CD4-positive, alpha-beta T cell (primary cell): Measurements from ENCODE around the gene UGGT2. TPM values are rescaled to one million over a fixed set of nuclear protein-coding genes. Genes with fewer than 3 reads are reported as not detected.

Experiments
- ATAC-seq: fragments of 200-7000 bp; cut with Tn5 transposase; one replicate; pipeline ENCODE4 v1.10.0; 2022; ENCODE audit warnings: mild to moderate bottlenecking; ENCODE audit not compliant: poor library complexity
- CTCF ChIA-PET: fragments of 350-600 bp; sonication (Branson Sonifier 250); formaldehyde crosslinking; loops from one replicate; lab custom pipeline; 2021; ENCODE audit warnings: antibody characterized with exemption, inconsistent platforms; lab: Charles Lee
- POLR2A ChIA-PET: fragments of 350-600 bp; sonication (Branson Sonifier 250); formaldehyde crosslinking; loops from one replicate; lab custom pipeline; 2021; ENCODE audit warnings: antibody characterized with exemption, inconsistent platforms; lab: Charles Lee
- DNase-seq, 14 experiments: peaks; one replicate each; pipeline ENCODE4 v3.0.0-alpha.2; 2013 to 2020; ENCODE audit warnings: mixed read lengths in 2 of 14
- H3K27ac ChIP-seq, 2 donors: one replicate each; pipeline versions ENCODE4 v1.5.1 to v1.7.0; 2013; ENCODE audit warnings: low read length in 2 of 2, low read depth in 1 of 2, mild to moderate bottlenecking in 1 of 2
- H3K27me3 ChIP-seq, 2 experiments: 1 replicate in 1 of 2; 2 replicates in 1 of 2; pipeline versions ENCODE4 v1.6.1 to v1.7.0; 2013; ENCODE audit warnings: low read length in 2 of 2, control low read depth in 1 of 2, mild to moderate bottlenecking in 1 of 2, moderate library complexity in 1 of 2; ENCODE audit not compliant: insufficient read depth in 2 of 2, control insufficient read depth in 1 of 2
- H3K36me3 ChIP-seq: one replicate; pipeline ENCODE4 v1.6.1; 2013; ENCODE audit warnings: low read length, control low read depth; ENCODE audit not compliant: insufficient read depth
- H3K4me1 ChIP-seq: one replicate; pipeline ENCODE4 v1.6.1; 2013; ENCODE audit warnings: low read length, control low read depth; ENCODE audit not compliant: insufficient read depth
- H3K4me3 ChIP-seq: one replicate; pipeline ENCODE4 v1.5.1; 2013; ENCODE audit warnings: mild to moderate bottlenecking, low read length, moderate library complexity
- H3K9me3 ChIP-seq, 2 experiments: 1 replicate in 1 of 2; 2 replicates in 1 of 2; pipeline versions ENCODE4 v1.6.1 to v1.7.0; 2013; ENCODE audit warnings: low read length in 2 of 2, mild to moderate bottlenecking in 2 of 2, control low read depth in 1 of 2, moderate library complexity in 1 of 2; ENCODE audit not compliant: control insufficient read depth in 1 of 2, insufficient read depth in 1 of 2
- H3K27ac Mint-ChIP-seq: one replicate; pipeline ENCODE4 v1.8.0; 2020; ENCODE audit warnings: mixed read lengths
- H3K27me3 Mint-ChIP-seq: one replicate; pipeline ENCODE4 v1.8.0; 2021; ENCODE audit warnings: mixed read lengths
- H3K36me3 Mint-ChIP-seq: one replicate; pipeline ENCODE4 v1.8.0; 2021; ENCODE audit warnings: low read depth, mixed read lengths
- H3K4me1 Mint-ChIP-seq: one replicate; pipeline ENCODE4 v1.8.0; 2021; ENCODE audit warnings: low read depth, mixed read lengths
- H3K4me3 Mint-ChIP-seq: one replicate; pipeline ENCODE4 v1.8.0; 2020; ENCODE audit warnings: mild to moderate bottlenecking, mixed read lengths
- H3K9me3 Mint-ChIP-seq: one replicate; pipeline ENCODE4 v1.8.0; 2020; ENCODE audit warnings: mixed read lengths
- CTCF ChIP-seq: fragments of 200-600 bp; IDR thresholded peaks from one replicate; pipeline ENCODE4 v1.8.0; 2022; ENCODE audit warnings: antibody characterized with exemption, mild to moderate bottlenecking
- intact Hi-C, 2 experiments: fragments of 100-400 bp; cut with DNase I in 1 of 2; cut with micrococcal nuclease in 1 of 2; formaldehyde crosslinking; loops; one replicate each; pipeline versions ENCODE4 v1.15.1 to v1.9.0; 2023 to 2025; cut with DNase I, micrococcal nuclease
- total RNA-seq, 174 experiments: library from RNA in 2 of 174; stranded (reverse) in 2 of 174; gene quantifications; one replicate each; pipeline ENCODE4 v1.2.3 and lab custom pipeline; 2021 to 2026

Gene UGGT2
- total RNA-seq, 2 experiments from 2014 or later = 0.38 TPM; not detected in 1

GRCh38 chr13:96091164-96092117, 38.2 kb upstream of the UGGT2 start:
- H3K36me3 ChIP-seq = no peaks in the 10 kb centered on the region
- Mint-ChIP-seq H3K27me3 (peaks cover 69% of the 10 kb centered on the region), H3K9me3 (no peaks in the 10 kb centered on the region), H3K4me3 (no peak overlapping the region), H3K36me3 (no peaks in the 10 kb centered on the region), H3K27ac (no peak overlapping the region), H3K4me1 (peaks cover 5% of the 10 kb centered on the region)
- no peaks in the 10 kb centered on the region for H3K4me1 ChIP-seq
- intact Hi-C loops = no loop called here
- no peak for TF ChIP-seq CTCF
- ChIA-PET CTCF (no interaction called here), POLR2A (no interaction called here)
- H3K27me3 ChIP-seq = peaks cover 23 to 62% of the 10 kb centered on the region in 2 experiments
- ATAC-seq (no peak), DNase-seq (no peak)
- H3K4me3 ChIP-seq = no peak overlapping the region
- H3K9me3 ChIP-seq = peaks cover 0 to 4% of the 10 kb centered on the region in 2 experiments
- no peak overlapping the region for H3K27ac ChIP-seq

GRCh38 chr13:96090240-96091101, 37.3 kb upstream of the UGGT2 start:
- no peak overlapping the region for H3K4me3 ChIP-seq
- H3K9me3 ChIP-seq = peaks cover 0 to 4% of the 10 kb centered on the region in 2 experiments
- CTCF ChIA-PET = no interaction called here
- Mint-ChIP-seq H3K36me3 (no peaks in the 10 kb centered on the region), H3K4me1 (peaks cover 5% of the 10 kb centered on the region), H3K4me3 (no peak overlapping the region), H3K27ac (no peak overlapping the region), H3K27me3 (peaks cover 79% of the 10 kb centered on the region), H3K9me3 (no peaks in the 10 kb centered on the region)
- TF ChIP-seq CTCF = no peak
- H3K4me1 ChIP-seq = no peaks in the 10 kb centered on the region
- no peaks in the 10 kb centered on the region for H3K36me3 ChIP-seq
- DNase-seq (no peak), ATAC-seq (no peak)
- POLR2A ChIA-PET = no interaction called here
- no peak overlapping the region for H3K27ac ChIP-seq
- H3K27me3 ChIP-seq = peaks cover 23 to 55% of the 10 kb centered on the region in 2 experiments
- intact Hi-C loops = no loop called here

GRCh38 chr13:96089749-96090239, 36.6 kb upstream of the UGGT2 start, which contains the start of gene HS6ST3:
HS6ST3 (plus strand) TSS chr13:96090107.
- Histone ChIP-seq H3K27me3 (peaks cover 23 to 55% of the 10 kb centered on the region in 2 experiments), H3K27ac (no peak within 1 kb of the TSS), H3K4me3 (no peak within 1 kb of the TSS), H3K9me3 (peaks cover 0 to 4% of the 10 kb centered on the region in 2 experiments), H3K36me3 (no peaks in the 10 kb centered on the region), H3K4me1 (no peaks in the 10 kb centered on the region)
- DNase-seq (no peak), ATAC-seq (no peak)
- Mint-ChIP-seq H3K27me3 (peaks cover 75% of the 10 kb centered on the region), H3K36me3 (no peaks in the 10 kb centered on the region), H3K27ac (no peak within 1 kb of the TSS), H3K4me1 (peaks cover 5% of the 10 kb centered on the region), H3K9me3 (no peaks in the 10 kb centered on the region), H3K4me3 (no peak within 1 kb of the TSS)
- TF ChIP-seq CTCF = no peak
- intact Hi-C loops = no loop called here
- ChIA-PET CTCF (no interaction called here), POLR2A (no interaction called here)
